Epithelial cell of proximal tubule (primary cell): ENCODE data around the gene DNAH12. TPM values are rescaled to one million over a fixed set of nuclear protein-coding genes. Genes with fewer than 3 reads are reported as not detected.

Source experiments
- DNase-seq: peaks from one replicate; pipeline ENCODE4 v3.0.0-alpha.2; 2011; ENCODE audit warnings: low read depth
- H3K4me3 ChIP-seq: 2 replicates; pipeline ENCODE4 v1.5.1; 2011; ENCODE audit warnings: low read depth, mild to moderate bottlenecking, low read length
- CTCF ChIP-seq: conservative IDR thresholded peaks from 2 replicates; pipeline ENCODE4 v1.5.1; 2012; ENCODE audit warnings: low read depth, mild to moderate bottlenecking, low read length
- total RNA-seq: library from RNA; depleted of rRNA; stranded (reverse); fragments of >200 nt; gene quantifications from 2 replicates; pipeline ENCODE4 v1.2.3, GENCODE V29; 2015

Gene DNAH12
- total RNA-seq, 1 donor from 2014 or later: not detected

GRCh38 chr3:57283334-57283733, 260.8 kb downstream of the DNAH12 start:
- DNase-seq: no peak
- TF ChIP-seq CTCF: no peak
- H3K4me3 ChIP-seq: no peak overlapping the region

GRCh38 chr3:57281715-57282114, 262.4 kb downstream of the DNAH12 start:
- DNase-seq: no peak
- no peak overlapping the region for H3K4me3 ChIP-seq
- TF ChIP-seq CTCF: no peak

GRCh38 chr3:57279685-57280084, 264.5 kb downstream of the DNAH12 start:
- H3K4me3 ChIP-seq: no peak overlapping the region
- DNase-seq: no peak
- TF ChIP-seq CTCF: no peak

GRCh38 chr3:57278237-57278636, 265.9 kb downstream of the DNAH12 start:
- DNase-seq: no peak
- no peak for TF ChIP-seq CTCF
- no peak overlapping the region for H3K4me3 ChIP-seq

GRCh38 chr3:57275393-57275792, 268.8 kb downstream of the DNAH12 start:
- no peak for TF ChIP-seq CTCF
- DNase-seq: no peak
- no peak overlapping the region for H3K4me3 ChIP-seq

GRCh38 chr3:57274845-57275244, 269.3 kb downstream of the DNAH12 start:
- H3K4me3 ChIP-seq: no peak overlapping the region
- DNase-seq: no peak
- TF ChIP-seq CTCF: no peak

- H3K4me3 ChIP-seq: no peak overlapping the region
- no peak for TF ChIP-seq CTCF
- DNase-seq: no peak
Observed at GRCh38 chr3:57268416-57268815, 275.7 kb downstream of the DNAH12 start.
